Measurements from ENCODE around the gene HSPBAP1.

HSPBAP1 gene

DNA sequence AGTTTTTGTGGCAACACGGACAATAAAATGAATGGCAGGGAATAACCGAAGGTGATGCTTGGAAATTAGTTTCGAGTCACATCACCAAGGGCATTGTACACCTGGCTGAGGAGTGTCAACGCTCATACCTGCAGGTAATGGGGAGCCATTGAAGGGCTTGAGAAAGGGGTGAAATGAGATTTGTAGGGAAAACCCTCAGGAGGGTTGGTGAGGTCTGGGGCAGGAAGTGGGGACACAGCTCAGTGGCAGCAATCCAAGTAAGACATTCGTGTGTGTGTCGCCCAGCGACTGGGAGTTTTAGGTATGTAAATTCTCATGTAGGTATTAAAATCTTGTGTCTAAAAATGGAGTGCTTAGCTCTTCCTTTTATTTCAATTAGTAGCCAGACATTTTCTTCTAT, 98.7 kb downstream of the HSPBAP1 start:
- DNase-seq (ENCODE audit: extremely low spot score, insufficient read length, low read depth) (no peak), FAIRE-seq (peak; percentile 92)

GRCh38 chr3:122692674-122693073, 101.0 kb downstream of the HSPBAP1 start:
- FAIRE-seq (no peak), DNase-seq (ENCODE audit: extremely low spot score, insufficient read length, low read depth) (no peak)

GRCh38 chr3:122691195-122691594, 102.4 kb downstream of the HSPBAP1 start:
- FAIRE-seq (peak; percentile 81), DNase-seq (ENCODE audit: extremely low spot score, insufficient read length, low read depth) (no peak)

DNA sequence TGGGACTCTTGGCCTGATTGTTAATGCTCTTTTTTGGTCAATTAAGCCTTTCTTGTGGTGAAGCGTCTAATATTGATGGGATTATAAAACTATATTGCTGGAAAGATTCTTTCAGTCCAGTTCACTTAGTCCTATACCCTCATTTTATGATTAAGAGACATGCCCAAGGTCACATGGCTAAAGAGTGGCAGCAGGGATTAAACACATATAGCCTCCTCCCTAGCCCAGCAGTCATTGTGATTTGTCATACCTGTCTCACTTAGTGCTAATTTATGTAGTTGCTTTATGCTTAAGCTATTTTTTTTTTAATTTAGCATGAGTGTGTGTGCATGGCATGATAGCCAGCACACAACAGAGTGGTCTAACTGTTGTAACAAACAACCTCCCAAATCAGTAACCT, 103.5 kb downstream of the HSPBAP1 start:
- no peak for FAIRE-seq
- no peak for DNase-seq (ENCODE audit: extremely low spot score, insufficient read length, low read depth)

All from GM18507 (cell line).